GM19468 (cell line): Measurements from ENCODE around the gene OR2V2.
"Not testable (repeated sequence)": the region's sequence is repeated elsewhere in the genome, so short reads cannot be mapped to it uniquely, and the experiment has no call there.

Source experiments
- ATAC-seq: cut with Tn5 transposase; IDR thresholded peaks from one replicate; pipeline ENCODE4 v1.9.1; 2021; ENCODE audit warnings: mild to moderate bottlenecking, moderate library complexity, moderate number of reproducible peaks; ENCODE audit not compliant: unreplicated experiment; ENCODE audit errors: extremely low read depth

The OR2V2 gene

GRCh38 chr5:181166812-181167733, 19.7 kb downstream of the OR2V2 start:
- ATAC-seq: no peak

- no peak for ATAC-seq
Measured at GRCh38 chr5:181167814-181168488, 20.6 kb downstream of the OR2V2 start.

- no peak for ATAC-seq
Measured at GRCh38 chr5:181168595-181169118, 21.3 kb downstream of the OR2V2 start.

GRCh38 chr5:181169459-181170236, 22.3 kb downstream of the OR2V2 start:
- ATAC-seq: not testable (repeated sequence)

GRCh38 chr5:181170237-181170825, 22.9 kb downstream of the OR2V2 start:
- ATAC-seq: no peak

GRCh38 chr5:181170996-181171395, 23.6 kb downstream of the OR2V2 start:
- ATAC-seq: no peak

GRCh38 chr5:181171782-181172181, 24.4 kb downstream of the OR2V2 start:
- no peak for ATAC-seq

GRCh38 chr5:181173027-181173419, 25.6 kb downstream of the OR2V2 start:
- ATAC-seq: no peak

GRCh38 chr5:181173420-181174342, 26.3 kb downstream of the OR2V2 start:
- ATAC-seq: peak; percentile 40

- ATAC-seq: no peak
Measured at GRCh38 chr5:181176254-181176952, 29.0 kb downstream of the OR2V2 start.

- ATAC-seq: not testable (repeated sequence)
Measured at GRCh38 chr5:181177559-181177958, 30.2 kb downstream of the OR2V2 start.

GRCh38 chr5:181181650-181182565, 34.5 kb downstream of the OR2V2 start:
- no peak for ATAC-seq

- ATAC-seq: no peak
Measured at GRCh38 chr5:181182651-181183050, 35.3 kb downstream of the OR2V2 start.

- ATAC-seq: no peak
Measured at GRCh38 chr5:181184845-181185216, 37.4 kb downstream of the OR2V2 start.

- no peak for ATAC-seq
Measured at GRCh38 chr5:181185560-181185959, 38.2 kb downstream of the OR2V2 start.

GRCh38 chr5:181186022-181186421, 38.6 kb downstream of the OR2V2 start:
- no peak for ATAC-seq

GRCh38 chr5:181186986-181187499, 39.7 kb downstream of the OR2V2 start:
- no peak for ATAC-seq
